Neural cell (in vitro differentiated cells): ENCODE results near the gene NBEA. TPM values are rescaled to one million over a fixed set of nuclear protein-coding genes. Genes with fewer than 3 reads are reported as not detected.

Experiments
- H2AFZ ChIP-seq: fragments of 200-600, 300-800 bp; sonication (generic), shearing (Covaris generic); 2 replicates; pipeline ENCODE4 v1.6.0; 2014; ENCODE audit warnings: low read depth, mild to moderate bottlenecking, antibody characterized with exemption, low read length, moderate library complexity
- H3F3A ChIP-seq: fragments of 200-600 bp; shearing (Covaris generic); 2 replicates; pipeline ENCODE4 v1.6.1; 2016; ENCODE audit warnings: mild to moderate bottlenecking, moderate library complexity, mixed read lengths, antibody characterized with exemption, low read length; ENCODE audit not compliant: insufficient read depth, poor library complexity, severe bottlenecking
- H3K27ac ChIP-seq: fragments of 200-600, 300-800 bp; sonication (generic), shearing (Covaris generic); 2 replicates; pipeline ENCODE4 v1.5.1; 2014; ENCODE audit warnings: mild to moderate bottlenecking, low read length, moderate library complexity
- H3K27me3 ChIP-seq: fragments of 300-800, 200-600 bp; sonication (generic), shearing (Covaris generic); 2 replicates; pipeline ENCODE4 v1.6.0; 2014; ENCODE audit warnings: mild to moderate bottlenecking, low read depth, low read length, moderate library complexity; ENCODE audit not compliant: insufficient read depth
- H3K36me3 ChIP-seq: fragments of 300-800, 200-600 bp; sonication (generic), shearing (Covaris generic); 2 replicates; pipeline ENCODE4 v1.5.1; 2014; ENCODE audit warnings: mild to moderate bottlenecking, antibody characterized with exemption, low read length, moderate library complexity; ENCODE audit not compliant: insufficient read depth
- H3K4me2 ChIP-seq: fragments of 300-800, 200-600 bp; sonication (generic), shearing (Covaris generic); 2 replicates; pipeline ENCODE4 v1.6.0; 2014; ENCODE audit warnings: mild to moderate bottlenecking, low read length
- H3K4me3 ChIP-seq: fragments of 300-800, 200-600 bp; sonication (generic), shearing (Covaris generic); 2 replicates; pipeline ENCODE4 v1.5.1; 2014; ENCODE audit warnings: mild to moderate bottlenecking, low read length, moderate library complexity
- H3K79me2 ChIP-seq: fragments of 200-600 bp; shearing (Covaris generic); replicated peaks from 2 replicates; pipeline ENCODE4 v1.6.0; 2014; ENCODE audit warnings: mild to moderate bottlenecking, low read length, moderate library complexity; ENCODE audit not compliant: insufficient read depth
- H3K9ac ChIP-seq: fragments of 300-800, 200-600 bp; sonication (generic), shearing (Covaris generic); 2 replicates; pipeline ENCODE4 v1.6.1; 2016; ENCODE audit warnings: mild to moderate bottlenecking, low read length, mixed read lengths
- H3K9me2 ChIP-seq: fragments of 200-600 bp; shearing (Covaris generic); 2 replicates; pipeline ENCODE4 v1.6.1; 2016; ENCODE audit warnings: mild to moderate bottlenecking, low read length, mixed read lengths; ENCODE audit not compliant: insufficient read depth
- H3K9me3 ChIP-seq: fragments of 200-600, 300-800 bp; sonication (generic), shearing (Covaris generic); 2 replicates; pipeline ENCODE4 v1.6.1; 2016; ENCODE audit warnings: mild to moderate bottlenecking, mixed run types, low read length, moderate library complexity, mixed read lengths
- H4K20me1 ChIP-seq: fragments of 200-600 bp; shearing (Covaris generic); 2 replicates; pipeline ENCODE4 v1.6.1; 2016; ENCODE audit warnings: mild to moderate bottlenecking, mixed run types; ENCODE audit not compliant: insufficient read depth
- CTCF ChIP-seq: fragments of 450-650 bp; IDR thresholded peaks from 2 replicates; pipeline ENCODE4 v1.5.1; 2014; ENCODE audit warnings: antibody characterized with exemption, mild to moderate bottlenecking, moderate library complexity; ENCODE audit not compliant: poor library complexity, severe bottlenecking
- EP300 ChIP-seq: fragments of 450-650 bp; conservative IDR thresholded peaks from 2 replicates; pipeline ENCODE4 v1.6.1; 2014; ENCODE audit warnings: antibody characterized with exemption, mild to moderate bottlenecking, moderate library complexity; ENCODE audit not compliant: poor library complexity, severe bottlenecking
- EZH2 ChIP-seq: fragments of 200-600, 300-800 bp; shearing (Covaris generic), sonication (generic); IDR thresholded peaks from 2 replicates; pipeline ENCODE4 v1.6.1; 2014; ENCODE audit warnings: antibody characterized with exemption, low read length, borderline replicate concordance, mild to moderate bottlenecking; ENCODE audit not compliant: insufficient read depth, poor library complexity, severe bottlenecking
- MXI1 ChIP-seq: fragments of 450-650 bp; conservative IDR thresholded peaks from 2 replicates; pipeline ENCODE4 v1.6.1; 2014; ENCODE audit warnings: antibody characterized with exemption, mild to moderate bottlenecking; ENCODE audit not compliant: poor library complexity, severe bottlenecking
- POLR2AphosphoS5 ChIP-seq: IDR thresholded peaks from 2 replicates; pipeline ENCODE4 v1.6.1; 2012
- RAD21 ChIP-seq: fragments of 450-650 bp; conservative IDR thresholded peaks from 2 replicates; pipeline ENCODE4 v1.6.1; 2014; ENCODE audit warnings: antibody characterized with exemption, mild to moderate bottlenecking, moderate library complexity
- REST ChIP-seq: IDR thresholded peaks from 2 replicates; pipeline ENCODE4 v1.6.1; 2012; ENCODE audit warnings: borderline replicate concordance
- SMC3 ChIP-seq: fragments of 450-650 bp; conservative IDR thresholded peaks from 2 replicates; pipeline ENCODE4 v1.6.1; 2014; ENCODE audit warnings: antibody characterized with exemption, mild to moderate bottlenecking, moderate library complexity; ENCODE audit not compliant: poor library complexity
- TAF1 ChIP-seq: IDR thresholded peaks from 2 replicates; pipeline ENCODE4 v1.6.1; 2012; ENCODE audit warnings: low read depth
- polyA plus RNA-seq: library from polyadenylated mRNA; depleted of rRNA; stranded (reverse); fragments of >200 nt; gene quantifications from 2 replicates; pipeline ENCODE4 v1.2.3, GENCODE V29; 2014

NBEA gene
- polyA plus RNA-seq, 1 donor from 2014 or later, result 55.8 TPM

DNA sequence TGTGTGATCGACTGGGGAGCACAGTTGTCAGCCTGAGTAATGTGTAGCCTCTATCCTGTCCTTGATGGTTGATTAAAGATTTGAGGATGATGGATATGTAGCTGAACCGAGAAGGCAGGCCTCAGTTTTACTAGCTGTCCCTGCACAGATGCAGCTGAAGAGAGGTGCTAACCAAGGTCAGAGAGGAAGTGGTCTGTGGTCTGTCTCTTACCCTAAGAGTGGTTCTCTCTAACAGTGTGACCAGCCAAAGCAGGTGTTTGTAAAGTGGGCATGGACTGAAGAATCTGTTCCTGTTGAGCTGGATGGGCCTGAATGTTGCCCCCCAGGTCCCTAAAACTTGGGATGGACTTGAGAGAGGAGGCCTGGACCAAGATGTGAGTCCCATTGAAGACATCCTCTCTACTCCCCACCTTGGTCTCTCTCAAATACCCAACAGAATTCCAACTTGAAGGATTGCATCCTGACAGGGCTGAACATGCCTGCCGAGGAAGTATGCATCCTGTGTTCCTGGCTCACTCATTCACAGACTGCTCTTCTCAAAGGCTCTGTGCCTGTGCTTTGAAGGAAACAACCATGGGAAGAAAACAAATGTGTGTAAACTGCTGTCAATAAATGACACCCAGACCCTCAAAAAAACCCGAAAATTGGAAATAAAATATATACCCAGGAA, 310.6 kb downstream of the NBEA start (continued):
- no peak for TF ChIP-seq EP300
- TF ChIP-seq MXI1, result no peak

DNA sequence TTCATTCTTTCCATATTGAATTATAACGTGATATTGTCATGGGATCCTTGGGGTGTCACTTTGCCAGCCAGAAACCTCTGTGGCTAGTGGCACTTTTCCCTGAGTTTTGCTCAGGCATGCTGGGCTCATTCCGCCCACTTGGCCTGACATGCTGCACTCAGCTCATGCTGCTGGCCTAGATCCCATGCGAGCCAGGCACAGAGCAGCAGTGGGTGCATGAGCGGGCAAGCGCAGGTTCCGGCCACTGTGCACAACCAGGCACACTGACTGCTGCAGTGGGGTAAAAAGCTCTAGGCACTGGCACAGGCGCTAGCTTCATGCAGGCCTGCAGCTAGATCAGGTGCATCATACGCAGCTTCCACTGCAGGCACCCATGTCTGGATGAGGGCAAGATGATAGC, 313.2 kb downstream of the NBEA start:
- no peaks in the 10 kb centered on the region for H3K9me2 ChIP-seq
- H3K9me3 ChIP-seq, result no peaks in the 10 kb centered on the region
- no peak overlapping the region for H3K4me2 ChIP-seq
- H4K20me1 ChIP-seq, result no peaks in the 10 kb centered on the region
- H3F3A ChIP-seq, result no peaks in the 10 kb centered on the region
- H3K9ac ChIP-seq, result no peak overlapping the region
- TF ChIP-seq POLR2AphosphoS5, result no peak
- TF ChIP-seq MXI1, result no peak
- no peak for TF ChIP-seq REST
- TF ChIP-seq TAF1, result no peak
- no peak for TF ChIP-seq RAD21
- TF ChIP-seq EZH2, result no peak
- TF ChIP-seq CTCF, result no peak
- no peak for TF ChIP-seq SMC3
- TF ChIP-seq EP300, result no peak
- H3K27me3 ChIP-seq, result no peaks in the 10 kb centered on the region
- no peak overlapping the region for H3K4me3 ChIP-seq
- no peak overlapping the region for H2AFZ ChIP-seq
- H3K36me3 ChIP-seq, result peaks cover 11% of the 10 kb centered on the region
- no peak overlapping the region for H3K27ac ChIP-seq
- no peaks in the 10 kb centered on the region for H3K79me2 ChIP-seq

DNA sequence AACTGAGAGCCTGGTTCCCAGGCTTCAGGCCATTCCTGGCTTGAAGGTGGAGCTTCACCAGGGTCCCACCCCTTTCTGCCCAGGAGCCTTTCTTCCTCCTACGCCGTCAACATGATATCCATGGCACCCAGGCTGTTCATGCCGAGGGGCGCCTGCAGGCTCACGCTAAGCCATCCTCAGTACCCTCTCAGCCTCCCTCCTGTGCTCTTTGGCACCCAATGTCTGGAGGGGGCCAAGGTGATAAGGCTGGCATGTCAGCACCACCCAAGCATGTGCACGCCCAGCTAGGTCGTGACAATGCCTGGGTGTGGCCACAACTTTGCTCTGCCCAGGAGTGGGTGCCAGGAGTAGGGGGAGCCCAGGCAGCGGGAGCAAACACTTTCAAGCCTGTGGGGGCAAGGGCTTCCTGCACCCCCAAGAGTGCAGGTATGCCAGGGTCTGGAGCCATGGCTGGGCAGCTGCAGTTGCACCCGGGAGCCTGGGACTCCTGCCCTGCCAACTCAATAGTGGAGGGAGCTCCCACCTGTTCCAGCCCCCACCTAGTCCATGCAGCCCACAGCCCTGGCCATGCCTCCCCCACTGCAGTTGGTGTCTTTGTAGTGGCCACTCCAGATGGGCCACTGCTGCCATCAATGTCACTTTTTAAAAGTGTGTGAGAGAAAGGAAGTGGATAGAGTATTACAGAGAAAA, 314.5 kb downstream of the NBEA start:
- H3K4me2 ChIP-seq, result no peak overlapping the region
- H3K9me2 ChIP-seq, result no peaks in the 10 kb centered on the region
- H3F3A ChIP-seq, result no peaks in the 10 kb centered on the region
- H3K79me2 ChIP-seq, result no peaks in the 10 kb centered on the region
- H4K20me1 ChIP-seq, result no peaks in the 10 kb centered on the region
- H3K27ac ChIP-seq, result no peak overlapping the region
- no peak for TF ChIP-seq MXI1
- H3K27me3 ChIP-seq, result no peaks in the 10 kb centered on the region
- H2AFZ ChIP-seq, result no peak overlapping the region
- peaks cover 2% of the 10 kb centered on the region for H3K36me3 ChIP-seq
- H3K4me3 ChIP-seq, result no peak overlapping the region
- H3K9me3 ChIP-seq, result no peaks in the 10 kb centered on the region
- no peak overlapping the region for H3K9ac ChIP-seq
